Dermis blood vessel endothelial cell (primary cell): ENCODE measurements around the gene MED13. TPM values are rescaled to one million over a fixed set of nuclear protein-coding genes. Genes with fewer than 3 reads are reported as not detected.
"Not testable (repeated sequence)": the region's sequence is repeated elsewhere in the genome, so short reads cannot be mapped to it uniquely, and the experiment has no call there.

Experiments used
- DNase-seq: peaks from one replicate; pipeline ENCODE4 v3.0.0; 2010
- total RNA-seq: library from RNA; depleted of rRNA; stranded (reverse); fragments of >200 nt; gene quantifications from 2 replicates; pipeline ENCODE4 v1.2.3, GENCODE V29; 2014

MED13 gene
- total RNA-seq, 1 donor from 2014 or later = 41.4 TPM

DNA sequence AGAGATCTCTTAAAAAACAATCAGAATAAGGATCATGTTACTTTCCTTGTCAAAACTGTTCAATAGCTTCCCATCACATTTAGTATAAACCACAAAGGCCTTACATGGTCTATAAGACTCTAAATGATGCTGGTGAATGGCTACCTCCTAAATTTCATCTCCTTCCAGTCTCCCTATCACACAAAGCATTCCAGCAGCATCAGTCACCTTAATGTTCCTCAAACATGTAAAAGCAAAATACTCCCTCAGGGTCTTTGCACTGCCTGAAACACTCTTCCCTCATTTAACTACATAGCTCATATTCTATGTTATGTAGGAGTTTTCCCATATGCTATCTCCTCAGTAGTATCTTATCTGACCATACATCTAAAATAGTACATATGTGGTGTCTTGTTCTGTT lies 83.8 kb downstream of the MED13 start:
- no peak for DNase-seq

GRCh38 chr17:61980535-61980934 lies 84.5 kb downstream of the MED13 start:
- DNase-seq = no peak

DNA sequence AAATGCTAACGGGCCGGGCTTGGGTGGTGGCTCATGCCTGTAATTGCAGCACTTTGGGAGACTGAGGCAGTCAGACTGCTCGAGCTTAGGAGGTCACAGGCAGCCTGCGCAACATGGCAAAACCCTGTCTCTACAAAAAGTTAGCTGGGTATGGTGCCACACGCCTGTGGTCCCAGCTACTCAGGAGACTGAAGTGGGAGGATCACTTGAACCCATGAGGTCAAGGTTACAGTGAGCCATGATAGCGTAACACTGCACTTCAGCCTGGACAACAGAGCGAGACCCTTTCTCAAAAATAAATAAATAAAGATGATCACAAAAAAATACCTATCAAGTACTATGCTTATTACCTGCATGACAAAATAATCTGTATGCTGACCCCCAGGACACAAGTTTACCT lies 91.0 kb downstream of the MED13 start:
- no peak for DNase-seq

GRCh38 chr17:61972311-61972710 lies 92.8 kb downstream of the MED13 start:
- DNase-seq = no peak

GRCh38 chr17:61970030-61970429 lies 95.0 kb downstream of the MED13 start:
- DNase-seq = no peak

DNA sequence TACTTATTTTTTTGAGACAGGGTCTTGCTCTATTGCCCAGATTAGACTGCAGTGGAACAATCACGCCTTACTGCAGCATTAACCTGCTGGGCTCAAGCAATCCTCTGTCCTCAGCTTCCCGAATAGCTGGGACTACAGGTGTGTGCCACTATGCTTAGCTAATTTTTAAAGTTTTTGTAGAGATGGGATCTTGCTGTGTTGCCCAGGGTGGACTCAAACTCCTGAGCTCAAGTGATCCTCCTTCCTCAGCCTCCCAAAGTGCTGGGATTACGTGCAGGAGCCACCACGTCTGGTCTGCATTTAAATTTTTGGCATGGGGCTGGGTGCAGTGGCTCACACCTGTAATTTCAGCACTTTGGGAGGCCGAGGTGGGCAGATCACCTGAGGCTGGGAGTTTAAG lies 96.3 kb downstream of the MED13 start:
- DNase-seq = no peak

GRCh38 chr17:61967729-61968128 lies 97.3 kb downstream of the MED13 start:
- DNase-seq = no peak

- DNase-seq = peak; percentile 4
Measured at GRCh38 chr17:61966191-61966590, 98.9 kb downstream of the MED13 start.

GRCh38 chr17:61955619-61956018 lies 109.5 kb downstream of the MED13 start:
- DNase-seq = no peak

DNA sequence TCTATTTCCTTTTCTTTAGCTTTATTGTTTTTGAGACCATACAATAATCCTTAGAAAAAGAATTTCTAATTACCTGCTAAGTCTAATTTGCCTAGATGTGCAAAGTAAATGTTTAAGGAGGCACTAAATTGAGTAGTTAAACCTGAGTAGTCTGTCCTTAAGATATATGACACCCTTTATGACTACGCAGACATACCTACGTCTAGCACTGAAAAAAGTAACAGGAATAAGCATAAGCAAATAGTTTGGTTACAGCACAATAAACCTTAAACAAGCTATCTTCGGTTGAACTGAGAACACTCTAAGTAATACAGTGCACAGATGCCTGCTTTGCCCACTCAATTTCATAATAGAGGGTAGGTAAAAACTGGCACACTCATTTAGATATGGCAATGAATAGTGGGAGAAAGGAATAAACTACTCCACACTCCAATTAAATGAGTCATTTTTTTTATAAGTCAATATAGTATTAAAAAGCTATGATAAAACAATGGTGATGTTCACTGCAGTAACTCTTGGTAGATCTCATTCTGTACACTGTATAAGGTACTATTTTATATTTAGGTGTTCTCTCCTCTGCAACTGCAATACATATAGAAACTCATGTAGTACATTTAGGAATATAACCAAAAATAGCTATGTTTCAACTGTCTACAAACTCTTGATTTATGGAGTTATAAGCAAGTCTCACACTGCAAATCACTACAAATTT lies 117.6 kb downstream of the MED13 start:
- no peak for DNase-seq

DNA sequence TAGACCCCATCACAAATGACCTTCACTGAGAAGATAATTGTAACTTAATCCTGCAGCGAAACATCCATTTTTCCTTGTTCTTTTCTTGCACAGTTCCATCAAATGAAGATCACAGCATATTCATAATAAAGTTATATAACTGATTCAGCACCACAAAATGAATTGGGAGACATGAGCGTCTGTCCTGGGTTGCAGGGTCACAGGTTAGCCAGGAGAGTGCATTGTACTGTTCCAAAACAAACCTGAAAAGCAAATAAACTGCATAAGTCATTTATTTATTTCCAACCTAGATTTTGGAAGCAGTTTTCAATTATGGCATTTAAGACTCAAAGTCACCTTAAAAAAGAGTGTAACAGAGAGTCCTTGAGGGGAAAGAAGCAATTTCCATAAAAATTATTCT lies 118.7 kb downstream of the MED13 start:
- no peak for DNase-seq

DNA sequence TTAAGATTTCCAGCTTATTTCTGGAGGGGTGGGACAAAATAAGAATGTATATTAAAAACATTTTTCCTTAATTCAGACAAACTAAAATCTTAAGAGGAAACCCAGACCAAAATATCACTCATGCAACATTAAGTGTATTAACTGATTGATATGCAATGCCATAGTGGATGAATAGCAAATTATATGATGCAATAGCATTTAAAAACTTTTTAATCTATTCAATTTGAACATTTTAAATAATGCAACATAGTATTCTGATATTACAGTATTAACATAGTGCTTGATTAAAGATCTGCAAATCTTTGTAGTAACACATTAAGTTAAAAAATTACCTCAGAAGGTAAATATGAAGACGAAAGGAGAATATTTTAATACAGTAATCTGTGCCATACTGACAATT lies 122.0 kb downstream of the MED13 start:
- no peak for DNase-seq

DNA sequence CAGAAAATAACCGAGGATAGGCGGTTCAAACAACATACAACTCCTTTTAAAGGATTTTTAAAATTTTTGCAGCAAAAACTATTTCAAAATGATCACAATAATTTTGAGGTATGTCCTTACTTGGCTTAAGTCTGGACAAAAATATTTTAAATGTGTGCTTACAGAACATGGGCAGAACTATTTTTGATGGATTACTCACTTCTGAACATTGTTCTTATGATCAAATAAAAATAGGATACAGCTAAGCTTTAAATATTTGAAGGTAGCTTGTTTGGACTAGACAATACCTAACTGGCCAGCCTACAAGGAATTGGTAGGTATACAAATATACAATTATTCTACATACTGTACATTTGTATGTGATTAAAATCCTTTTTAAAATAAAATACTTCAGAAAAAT lies 123.0 kb downstream of the MED13 start:
- no peak for DNase-seq

DNA sequence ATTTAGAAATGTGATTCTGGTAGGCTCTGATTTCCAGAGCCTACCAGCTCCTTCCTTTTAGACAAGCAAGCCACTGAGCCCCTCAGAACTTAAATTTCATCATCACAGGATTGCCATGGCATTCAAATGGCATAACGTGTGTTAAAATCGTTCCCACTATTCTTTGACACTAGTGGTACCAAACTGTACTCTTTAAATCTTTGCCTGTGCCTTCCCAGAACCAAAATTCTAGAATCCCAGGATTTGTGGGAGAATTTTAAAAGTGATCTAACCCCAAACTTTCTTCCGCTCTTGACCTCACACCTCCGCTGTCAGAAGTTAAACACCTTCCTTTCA lies 137.0 kb downstream of the MED13 start:
- DNase-seq = no peak

DNA sequence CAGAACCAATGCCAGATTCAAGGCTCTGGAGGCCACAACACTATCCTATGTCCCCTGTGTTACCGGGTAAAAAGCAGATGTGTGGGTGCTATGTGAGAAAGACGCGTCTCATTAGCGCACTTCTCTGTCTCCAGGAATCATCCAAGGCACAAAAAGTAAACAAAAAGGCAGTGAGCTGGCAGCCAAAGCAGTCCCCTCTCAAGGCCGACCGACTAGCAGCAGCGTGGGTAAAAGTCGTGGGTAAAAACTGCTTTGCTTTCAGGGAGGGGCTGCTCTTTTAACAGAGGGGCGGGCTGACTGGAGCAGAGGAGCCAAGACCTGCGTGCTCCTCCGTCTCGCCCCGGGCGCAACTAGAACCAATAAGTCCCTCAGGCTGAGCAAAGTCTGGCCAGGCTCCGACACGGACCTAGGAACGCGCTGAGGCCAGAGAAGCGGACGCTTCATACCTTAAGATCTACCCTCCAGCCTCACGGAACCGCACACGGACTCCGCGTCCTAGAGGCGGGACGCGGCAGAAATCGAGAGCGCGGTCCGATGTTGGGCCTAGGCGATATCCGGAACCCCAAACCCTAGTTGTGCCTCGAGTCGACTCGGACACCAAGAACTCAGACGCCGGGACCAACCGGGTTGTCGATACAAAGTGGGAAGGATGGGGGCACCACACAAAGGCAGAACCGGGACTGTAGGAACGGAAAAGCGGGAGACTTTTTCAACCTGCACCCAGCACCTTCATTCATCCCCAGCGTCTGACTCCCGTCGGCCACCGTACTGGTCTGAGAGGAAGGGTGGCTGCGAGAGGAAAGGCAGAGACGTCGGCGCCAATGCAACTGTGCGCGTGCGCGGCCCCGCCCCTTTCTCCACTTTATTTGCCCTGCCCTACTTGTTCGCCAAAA lies 137.6 kb downstream of the MED13 start, which contains the start of gene INTS2:
TSS of gene INTS2 (minus strand) at position 775 of the 893 bp plus-strand sequence. CDS start 1,338 bp downstream, outside the sequence.
- DNase-seq = peak; percentile 96

- DNase-seq = no peak
Measured at GRCh38 chr17:61926826-61927207, 138.3 kb downstream of the MED13 start.

GRCh38 chr17:61915162-61915561 lies 149.9 kb downstream of the MED13 start:
- DNase-seq = not testable (repeated sequence)

DNA sequence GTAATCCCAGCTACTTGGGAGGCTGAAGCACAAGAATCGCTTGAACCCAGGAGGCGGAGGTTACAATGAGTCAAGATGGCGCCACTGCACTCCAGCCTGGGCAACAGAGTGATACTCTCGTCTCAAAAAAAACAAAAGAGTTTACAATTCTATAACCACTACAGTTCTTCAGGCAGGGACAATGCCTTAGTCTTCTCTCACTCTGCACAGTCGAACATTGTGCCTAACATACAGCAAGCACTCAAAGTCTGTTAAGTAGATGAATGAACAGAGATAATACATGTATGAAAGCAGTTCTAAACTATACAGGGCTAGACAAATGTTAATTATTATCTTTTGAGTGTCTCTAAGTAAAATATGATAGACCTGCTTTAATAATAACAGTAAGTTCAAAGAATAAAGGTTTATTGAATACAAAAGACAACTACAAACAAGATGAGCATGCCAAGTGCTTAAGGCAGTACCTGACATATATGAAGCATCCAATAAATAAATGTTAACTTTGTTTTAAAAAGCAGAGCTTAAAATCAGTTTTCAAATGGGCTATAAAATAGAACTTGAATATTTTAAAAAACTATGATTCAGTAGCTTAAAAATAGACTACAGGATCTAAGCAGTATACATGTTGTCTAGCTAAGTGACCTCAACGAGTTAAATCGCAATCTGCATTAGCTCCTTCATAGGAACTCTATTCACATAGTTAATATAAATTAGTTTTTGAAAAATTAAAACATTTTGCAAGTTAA lies 156.6 kb downstream of the MED13 start:
- no peak for DNase-seq

DNA sequence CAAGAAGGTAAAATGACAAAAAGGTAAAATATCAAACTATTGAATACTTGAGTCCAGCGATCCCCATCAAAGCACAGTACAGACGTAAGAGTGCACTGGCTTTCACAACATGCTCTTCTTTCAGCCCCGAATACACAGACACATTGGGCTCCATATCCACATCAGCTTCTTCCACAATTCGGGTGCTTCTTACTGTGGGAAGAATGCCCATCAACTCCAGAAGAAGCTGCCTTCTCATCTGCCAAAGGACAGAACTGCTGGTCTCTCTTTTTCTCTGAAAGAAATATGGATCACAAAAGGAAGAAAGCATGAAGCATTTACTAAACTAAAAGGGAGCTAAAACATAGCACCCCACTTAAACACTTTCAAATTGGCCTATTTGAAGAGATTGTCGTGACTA lies 157.7 kb downstream of the MED13 start:
- no peak for DNase-seq

GRCh38 chr17:61904094-61904710 lies 160.9 kb downstream of the MED13 start:
- DNase-seq = no peak

DNA sequence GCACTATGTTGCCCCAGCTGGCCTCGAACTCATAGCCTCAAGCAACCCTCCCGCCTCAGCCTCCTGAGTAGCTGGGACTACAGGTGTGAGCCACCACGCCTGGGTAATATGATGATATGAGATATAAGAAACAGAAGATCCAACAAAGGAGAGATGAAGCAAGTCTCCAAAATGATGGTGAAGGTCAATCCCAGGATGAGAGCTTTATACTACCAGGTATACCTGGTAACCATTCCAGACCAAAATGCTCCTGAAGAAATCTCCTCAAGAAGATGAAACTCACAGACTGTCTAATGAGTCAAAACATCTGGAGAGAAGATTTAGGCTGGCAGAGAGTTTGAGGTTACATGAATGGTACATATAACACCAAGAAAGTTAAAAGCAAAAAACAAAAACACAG lies 161.8 kb downstream of the MED13 start:
- no peak for DNase-seq

- DNase-seq = no peak
Measured at GRCh38 chr17:61897548-61898180, 167.4 kb downstream of the MED13 start.
